Measurements from ENCODE around the gene MRM2.

The MRM2 gene

GRCh38 chr7:2192831-2193534 lies 49.0 kb downstream of the MRM2 start:
- no peaks in the 10 kb centered on the region for H3K4me1 ChIP-seq (ENCODE audit: control insufficient read depth in 1 of 2, insufficient read depth in 2 of 2, low read length in 2 of 2)
- H3K9ac ChIP-seq (ENCODE audit: low read depth in 1 of 2, low read length in 2 of 2): no peak overlapping the region
- H3K36me3 ChIP-seq (ENCODE audit: control insufficient read depth in 1 of 2, insufficient read depth in 2 of 2, low read length in 2 of 2): peaks cover 6 to 25% of the 10 kb centered on the region in 2 donors

GRCh38 chr7:2191016-2191415 lies 51.0 kb downstream of the MRM2 start:
- H3K4me3 ChIP-seq (ENCODE audit: low read depth in 1 of 2, low read length in 2 of 2): no peak overlapping the region
- no peak overlapping the region for H3K9ac ChIP-seq (ENCODE audit: low read depth in 1 of 2, low read length in 2 of 2)
- H3K27ac ChIP-seq (ENCODE audit: low read depth, low read length): no peak overlapping the region
- H3K36me3 ChIP-seq (ENCODE audit: control insufficient read depth in 1 of 2, insufficient read depth in 2 of 2, low read length in 2 of 2): peaks cover 0 to 11% of the 10 kb centered on the region in 2 donors
- H3K27me3 ChIP-seq (ENCODE audit: control insufficient read depth in 1 of 2, insufficient read depth in 2 of 2, low read length in 2 of 2): no peaks in the 10 kb centered on the region
- H3K9me3 ChIP-seq (ENCODE audit: control insufficient read depth in 1 of 2, low read length in 2 of 2): peaks cover 4 to 8% of the 10 kb centered on the region in 2 donors
- no peaks in the 10 kb centered on the region for H3K4me1 ChIP-seq (ENCODE audit: control insufficient read depth in 1 of 2, insufficient read depth in 2 of 2, low read length in 2 of 2)

More at GRCh38 chr7:2192831-2193534, 49.0 kb downstream of the MRM2 start:
- no peaks in the 10 kb centered on the region for H3K27me3 ChIP-seq (ENCODE audit: control insufficient read depth in 1 of 2, insufficient read depth in 2 of 2, low read length in 2 of 2)
- no peak overlapping the region for H3K27ac ChIP-seq (ENCODE audit: low read depth, low read length)
- no peak overlapping the region for H3K4me3 ChIP-seq (ENCODE audit: low read depth in 1 of 2, low read length in 2 of 2)
- peaks cover 4 to 9% of the 10 kb centered on the region in 2 donors for H3K9me3 ChIP-seq (ENCODE audit: control insufficient read depth in 1 of 2, low read length in 2 of 2)

DNA sequence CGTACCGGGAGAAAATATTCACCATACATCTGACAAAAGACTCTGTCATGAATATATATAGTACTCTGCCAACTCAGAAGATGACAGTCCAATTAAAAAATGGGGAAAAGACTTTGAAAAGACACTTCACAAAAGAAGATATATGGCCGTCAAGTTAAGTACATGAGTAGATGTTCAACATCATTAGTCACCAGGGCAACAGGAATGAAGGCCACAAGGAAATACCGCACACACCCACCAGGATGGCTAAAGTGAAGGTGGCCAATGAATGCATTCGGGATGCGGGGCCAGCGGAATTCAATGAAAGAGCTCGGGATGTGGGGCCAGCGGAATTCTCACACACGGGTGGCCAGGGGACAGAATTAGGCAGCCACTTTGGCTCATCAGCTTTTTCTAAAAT lies 51.5 kb downstream of the MRM2 start:
- no peaks in the 10 kb centered on the region for H3K27me3 ChIP-seq (ENCODE audit: control insufficient read depth in 1 of 2, insufficient read depth in 2 of 2, low read length in 2 of 2)
- peaks cover 3 to 4% of the 10 kb centered on the region in 2 donors for H3K9me3 ChIP-seq (ENCODE audit: control insufficient read depth in 1 of 2, low read length in 2 of 2)
- no peak overlapping the region for H3K4me3 ChIP-seq (ENCODE audit: low read depth in 1 of 2, low read length in 2 of 2)
- no peaks in the 10 kb centered on the region for H3K4me1 ChIP-seq (ENCODE audit: control insufficient read depth in 1 of 2, insufficient read depth in 2 of 2, low read length in 2 of 2)
- no peak overlapping the region for H3K9ac ChIP-seq (ENCODE audit: low read depth in 1 of 2, low read length in 2 of 2)
- no peak overlapping the region for H3K27ac ChIP-seq (ENCODE audit: low read depth, low read length)
- H3K36me3 ChIP-seq (ENCODE audit: control insufficient read depth in 1 of 2, insufficient read depth in 2 of 2, low read length in 2 of 2): peaks cover 0 to 6% of the 10 kb centered on the region in 2 donors

GRCh38 chr7:2186166-2186565 lies 55.8 kb downstream of the MRM2 start:
- no peak overlapping the region for H3K4me3 ChIP-seq (ENCODE audit: low read depth in 1 of 2, low read length in 2 of 2)
- H3K9me3 ChIP-seq (ENCODE audit: control insufficient read depth in 1 of 2, low read length in 2 of 2): peaks cover 0 to 4% of the 10 kb centered on the region in 2 donors
- no peak overlapping the region for H3K9ac ChIP-seq (ENCODE audit: low read depth in 1 of 2, low read length in 2 of 2)
- peaks cover 0 to 4% of the 10 kb centered on the region in 2 donors for H3K36me3 ChIP-seq (ENCODE audit: control insufficient read depth in 1 of 2, insufficient read depth in 2 of 2, low read length in 2 of 2)
- H3K27me3 ChIP-seq (ENCODE audit: control insufficient read depth in 1 of 2, insufficient read depth in 2 of 2, low read length in 2 of 2): no peaks in the 10 kb centered on the region
- H3K27ac ChIP-seq (ENCODE audit: low read depth, low read length): no peak overlapping the region
- H3K4me1 ChIP-seq (ENCODE audit: control insufficient read depth in 1 of 2, insufficient read depth in 2 of 2, low read length in 2 of 2): no peaks in the 10 kb centered on the region

DNA sequence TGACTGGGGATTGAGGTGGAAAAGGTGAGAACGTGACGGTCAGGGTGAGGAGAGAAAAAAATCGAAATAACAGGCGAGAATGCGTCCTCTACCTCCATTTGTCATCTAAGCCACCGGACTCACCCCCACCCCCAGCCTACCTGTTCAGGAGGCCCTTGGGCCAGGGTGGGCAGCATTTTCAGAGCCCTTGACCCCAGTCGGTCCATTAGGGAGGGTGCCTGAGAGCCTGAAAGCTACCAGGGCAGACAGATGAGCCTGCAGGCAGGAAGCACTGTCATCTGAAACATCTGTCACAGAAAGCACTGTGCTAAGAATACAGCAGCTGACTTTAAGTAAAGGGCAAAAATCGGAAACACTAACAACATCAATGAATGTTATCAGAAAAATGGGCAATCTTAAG lies 56.3 kb downstream of the MRM2 start:
- no peaks in the 10 kb centered on the region for H3K4me1 ChIP-seq (ENCODE audit: control insufficient read depth in 1 of 2, insufficient read depth in 2 of 2, low read length in 2 of 2)
- H3K9ac ChIP-seq (ENCODE audit: low read depth in 1 of 2, low read length in 2 of 2): no peak overlapping the region
- no peak overlapping the region for H3K27ac ChIP-seq (ENCODE audit: low read depth, low read length)
- no peak overlapping the region for H3K4me3 ChIP-seq (ENCODE audit: low read depth in 1 of 2, low read length in 2 of 2)
- H3K27me3 ChIP-seq (ENCODE audit: control insufficient read depth in 1 of 2, insufficient read depth in 2 of 2, low read length in 2 of 2): no peaks in the 10 kb centered on the region
- H3K36me3 ChIP-seq (ENCODE audit: control insufficient read depth in 1 of 2, insufficient read depth in 2 of 2, low read length in 2 of 2): peaks cover 0 to 4% of the 10 kb centered on the region in 2 donors
- H3K9me3 ChIP-seq (ENCODE audit: control insufficient read depth in 1 of 2, low read length in 2 of 2): peaks cover 0 to 4% of the 10 kb centered on the region in 2 donors
